Neural progenitor cell (in vitro differentiated cells): ENCODE results near the gene RBKS. TPM values are rescaled to one million over a fixed set of nuclear protein-coding genes. Genes with fewer than 3 reads are reported as not detected.

Experiments used
- DNase-seq: peaks from one replicate; pipeline ENCODE4 v3.0.0-alpha.2; 2016; ENCODE audit warnings: low spot score
- H2AFZ ChIP-seq: fragments of 200-600 bp; sonication (generic); replicated peaks from 2 replicates; pipeline ENCODE4 v1.6.1; 2016; ENCODE audit warnings: antibody characterized with exemption
- H3F3A ChIP-seq: fragments of 200-600 bp; sonication (generic); 2 replicates; pipeline ENCODE4 v1.6.1; 2016; ENCODE audit warnings: antibody characterized with exemption, low read depth
- H3K27ac ChIP-seq: fragments of 200-600 bp; sonication (generic); 2 replicates; pipeline ENCODE4 v1.5.1; 2016; ENCODE audit warnings: mild to moderate bottlenecking
- H3K27me3 ChIP-seq: fragments of 200-600 bp; sonication (generic); 2 replicates; pipeline ENCODE4 v1.6.1; 2016; ENCODE audit warnings: mild to moderate bottlenecking, moderate library complexity
- H3K36me3 ChIP-seq: fragments of 200-600 bp; sonication (generic); 2 replicates; pipeline ENCODE4 v1.5.1; 2016
- H3K4me1 ChIP-seq: fragments of 200-600 bp; sonication (generic); 2 replicates; pipeline ENCODE4 v1.6.1; 2016; ENCODE audit warnings: mixed run types
- H3K4me2 ChIP-seq: fragments of 200-600 bp; sonication (generic); 2 replicates; pipeline ENCODE4 v1.6.1; 2016
- H3K4me3 ChIP-seq: fragments of 200-600 bp; sonication (generic); 2 replicates; pipeline ENCODE4 v1.5.1; 2016
- H3K79me2 ChIP-seq: fragments of 200-600 bp; sonication (generic); 2 replicates; pipeline ENCODE4 v1.6.1; 2016; ENCODE audit warnings: low read depth
- H3K9ac ChIP-seq: fragments of 200-600 bp; sonication (generic); 2 replicates; pipeline ENCODE4 v1.6.1; 2016
- H3K9me3 ChIP-seq: fragments of 200-600 bp; sonication (generic); 2 replicates; pipeline ENCODE4 v1.5.1; 2016; ENCODE audit warnings: low read depth
- H4K20me1 ChIP-seq: fragments of 200-600 bp; sonication (generic); 2 replicates; pipeline ENCODE4 v1.6.1; 2016; ENCODE audit warnings: low read depth
- H3K27ac Mint-ChIP-seq: 3 replicates; pipeline ENCODE4 v1.8.0; 2021; ENCODE audit warnings: mixed read lengths
- H3K27me3 Mint-ChIP-seq: 2 replicates; pipeline ENCODE4 v1.8.0; 2022; ENCODE audit warnings: low read depth, mild to moderate bottlenecking, inconsistent platforms, moderate library complexity, mixed read lengths; ENCODE audit not compliant: insufficient read depth
- H3K36me3 Mint-ChIP-seq: 3 replicates; pipeline ENCODE4 v1.8.0; 2021; ENCODE audit warnings: mixed read lengths
- H3K4me1 Mint-ChIP-seq: 3 replicates; pipeline ENCODE4 v1.8.0; 2021; ENCODE audit warnings: mixed read lengths
- H3K4me3 Mint-ChIP-seq: 3 replicates; pipeline ENCODE4 v1.8.0; 2021; ENCODE audit warnings: mild to moderate bottlenecking, moderate library complexity, mixed read lengths
- H3K9me3 Mint-ChIP-seq: 3 replicates; pipeline ENCODE4 v1.8.0; 2020; ENCODE audit warnings: mixed read lengths
- CTCF ChIP-seq: fragments of 200-600 bp; sonication (generic); IDR thresholded peaks from 2 replicates; pipeline ENCODE4 v1.5.1; 2017; ENCODE audit warnings: antibody characterized with exemption, mild to moderate bottlenecking
- EZH2 ChIP-seq: fragments of 200-600 bp; sonication (generic); IDR thresholded peaks from 2 replicates; pipeline ENCODE4 v1.6.1; 2017; ENCODE audit warnings: antibody characterized with exemption, mild to moderate bottlenecking, moderate library complexity
- EZH2phosphoT487 ChIP-seq: fragments of 200-600 bp; sonication (generic); IDR thresholded peaks from 2 replicates; pipeline ENCODE4 v1.6.1; 2017; ENCODE audit warnings: antibody characterized with exemption
- total RNA-seq: library from RNA; depleted of rRNA; stranded (reverse); fragments of >200 nt; gene quantifications from 2 replicates; pipeline ENCODE4 v1.2.3, GENCODE V29; 2015; ENCODE audit warnings: low replicate concordance

The RBKS gene
- total RNA-seq, 1 donor from 2014 or later = 8.5 TPM

GRCh38 chr2:27736890-27737204 lies 153.3 kb downstream of the RBKS start:
- Histone ChIP-seq H3K4me2 (no peak overlapping the region), H3K9me3 (no peaks in the 10 kb centered on the region), H3K27me3 (peaks cover 8% of the 10 kb centered on the region), H3K9ac (no peak overlapping the region), H4K20me1 (no peaks in the 10 kb centered on the region), H3K36me3 (no peaks in the 10 kb centered on the region), H3K4me1 (peaks cover 10% of the 10 kb centered on the region), H2AFZ (no peak overlapping the region), H3K79me2 (no peaks in the 10 kb centered on the region), H3K4me3 (no peak overlapping the region), H3F3A (peaks cover 23% of the 10 kb centered on the region), H3K27ac (no peak overlapping the region)
- H3K9me3 Mint-ChIP-seq = peaks cover 6% of the 10 kb centered on the region
- H3K27ac Mint-ChIP-seq = no peak overlapping the region
- H3K36me3 Mint-ChIP-seq = no peaks in the 10 kb centered on the region
- no peak overlapping the region for H3K4me3 Mint-ChIP-seq
- peaks cover 4% of the 10 kb centered on the region for H3K4me1 Mint-ChIP-seq
- DNase-seq = no peak
- TF ChIP-seq EZH2phosphoT487 = no peak
- peaks cover 11% of the 10 kb centered on the region for H3K27me3 Mint-ChIP-seq

- Mint-ChIP-seq H3K27ac (no peak overlapping the region), H3K4me1 (peaks cover 5% of the 10 kb centered on the region), H3K9me3 (peaks cover 6% of the 10 kb centered on the region), H3K4me3 (no peak overlapping the region), H3K27me3 (peaks cover 12% of the 10 kb centered on the region), H3K36me3 (no peaks in the 10 kb centered on the region)
- peaks cover 10% of the 10 kb centered on the region for H3K4me1 ChIP-seq
- peaks cover 23% of the 10 kb centered on the region for H3F3A ChIP-seq
- H4K20me1 ChIP-seq = no peaks in the 10 kb centered on the region
- DNase-seq = no peak
- no peaks in the 10 kb centered on the region for H3K36me3 ChIP-seq
- TF ChIP-seq EZH2 = no peak
- no peak for TF ChIP-seq EZH2phosphoT487
- TF ChIP-seq CTCF = no peak
- peaks cover 8% of the 10 kb centered on the region for H3K27me3 ChIP-seq
- peak overlapping the region; percentile 80 for H3K4me2 ChIP-seq
- H3K4me3 ChIP-seq = no peak overlapping the region
- H3K27ac ChIP-seq = no peak overlapping the region
- H3K79me2 ChIP-seq = no peaks in the 10 kb centered on the region
- no peak overlapping the region for H3K9ac ChIP-seq
- no peaks in the 10 kb centered on the region for H3K9me3 ChIP-seq
- peak overlapping the region; percentile 98 for H2AFZ ChIP-seq
Observed at GRCh38 chr2:27736031-27736889, 153.9 kb downstream of the RBKS start.

GRCh38 chr2:27735263-27735904 lies 154.8 kb downstream of the RBKS start:
- peaks cover 8% of the 10 kb centered on the region for H3K27me3 ChIP-seq
- peak overlapping the region; percentile 42 for H3K4me3 ChIP-seq
- peaks cover 10% of the 10 kb centered on the region for H3K4me1 ChIP-seq
- DNase-seq = peak; percentile 77
- H3K9ac ChIP-seq = no peak overlapping the region
- no peaks in the 10 kb centered on the region for H3K36me3 ChIP-seq
- Mint-ChIP-seq H3K9me3 (peaks cover 6% of the 10 kb centered on the region), H3K27me3 (peaks cover 14% of the 10 kb centered on the region), H3K27ac (no peak overlapping the region), H3K4me3 (peak overlapping the region; percentile 23), H3K4me1 (peaks cover 7% of the 10 kb centered on the region), H3K36me3 (no peaks in the 10 kb centered on the region)
- no peaks in the 10 kb centered on the region for H3K9me3 ChIP-seq
- H3F3A ChIP-seq = peaks cover 23% of the 10 kb centered on the region
- H2AFZ ChIP-seq = peak overlapping the region; percentile 98
- H3K79me2 ChIP-seq = no peaks in the 10 kb centered on the region
- no peaks in the 10 kb centered on the region for H4K20me1 ChIP-seq
- H3K4me2 ChIP-seq = peak overlapping the region; percentile 80
- TF ChIP-seq EZH2 (peak; percentile 44), CTCF (no peak)
- no peak overlapping the region for H3K27ac ChIP-seq

- H2AFZ ChIP-seq = no peak overlapping the region
- H3K4me1 ChIP-seq = peaks cover 10% of the 10 kb centered on the region
- no peaks in the 10 kb centered on the region for H3K36me3 ChIP-seq
- no peaks in the 10 kb centered on the region for H3K9me3 ChIP-seq
- Mint-ChIP-seq H3K27me3 (peaks cover 14% of the 10 kb centered on the region), H3K4me3 (no peak overlapping the region), H3K36me3 (no peaks in the 10 kb centered on the region), H3K9me3 (peaks cover 6% of the 10 kb centered on the region), H3K27ac (no peak overlapping the region), H3K4me1 (peaks cover 12% of the 10 kb centered on the region)
- H3K27me3 ChIP-seq = peaks cover 8% of the 10 kb centered on the region
- H3F3A ChIP-seq = peaks cover 23% of the 10 kb centered on the region
- H3K79me2 ChIP-seq = no peaks in the 10 kb centered on the region
- no peaks in the 10 kb centered on the region for H4K20me1 ChIP-seq
- no peak overlapping the region for H3K27ac ChIP-seq
- no peak overlapping the region for H3K4me3 ChIP-seq
- H3K4me2 ChIP-seq = peak overlapping the region; percentile 80
- DNase-seq = no peak
- TF ChIP-seq EZH2 (no peak), CTCF (no peak), EZH2phosphoT487 (no peak)
- H3K9ac ChIP-seq = no peak overlapping the region
Observed at GRCh38 chr2:27734305-27734704, 155.9 kb downstream of the RBKS start.
